NCI-H526 treated with DMSO at 0.1 percent for 48 hours (cell line): ENCODE measurements around the gene GLO1.

Experiments
- DNase-seq: peaks from one replicate; lab custom pipeline; 2025; lab: John Stamatoyannopoulos, UW

GLO1 gene

DNA sequence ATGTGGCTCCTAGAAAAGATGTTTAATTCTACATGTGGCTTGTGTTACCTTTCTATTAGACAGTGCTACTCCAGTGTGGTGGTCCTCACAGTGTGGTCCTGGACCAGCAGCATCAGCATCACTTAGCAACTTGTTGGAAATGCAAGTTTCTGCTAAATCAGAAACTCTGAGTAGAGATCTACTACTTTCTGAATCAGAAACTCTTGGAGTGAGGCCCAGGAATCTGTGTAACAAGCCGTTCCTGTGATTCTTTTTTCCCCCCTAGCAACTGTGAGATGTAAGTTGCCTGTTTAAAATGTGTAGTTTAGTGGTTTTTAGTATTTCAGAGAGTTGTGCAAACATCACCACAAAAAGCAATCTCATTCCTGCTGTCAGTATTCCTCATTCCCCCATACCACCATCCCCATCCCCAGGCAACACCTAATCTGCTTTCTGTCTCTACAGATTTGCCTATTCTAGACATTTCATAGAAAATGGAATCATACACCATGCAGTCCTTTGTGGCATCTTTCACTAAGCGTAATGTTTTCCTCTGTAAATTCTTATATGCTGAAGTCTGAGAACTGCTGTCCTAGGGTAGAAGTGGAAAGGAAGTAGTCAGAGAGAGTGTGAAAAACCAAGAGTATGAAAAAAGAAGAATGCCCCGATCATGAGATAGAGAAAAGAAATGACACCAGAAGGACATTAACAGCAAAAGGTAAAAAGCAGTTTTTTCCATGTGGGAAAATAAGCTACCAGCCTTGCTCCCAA lies 44.4 kb downstream of the GLO1 start:
- no peak for DNase-seq

DNA sequence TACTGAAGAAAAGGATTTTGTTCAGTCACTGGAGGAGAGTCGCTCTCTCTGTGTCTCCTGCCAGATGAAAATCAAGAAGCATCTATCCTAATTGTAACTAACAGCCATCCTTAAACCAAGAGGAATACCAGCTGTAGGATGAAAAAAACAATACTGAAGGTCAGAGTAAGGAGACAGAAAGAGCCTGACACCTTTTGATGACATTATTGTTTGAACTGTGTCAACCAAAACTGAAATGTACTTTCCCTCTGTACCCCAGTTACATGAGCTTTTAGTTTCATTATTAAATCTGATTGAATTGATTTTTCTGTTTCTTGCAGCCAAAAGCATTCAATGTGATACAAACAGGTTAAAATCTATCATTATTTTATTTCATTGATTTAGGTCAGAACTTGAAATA lies 46.0 kb downstream of the GLO1 start:
- DNase-seq = no peak

DNA sequence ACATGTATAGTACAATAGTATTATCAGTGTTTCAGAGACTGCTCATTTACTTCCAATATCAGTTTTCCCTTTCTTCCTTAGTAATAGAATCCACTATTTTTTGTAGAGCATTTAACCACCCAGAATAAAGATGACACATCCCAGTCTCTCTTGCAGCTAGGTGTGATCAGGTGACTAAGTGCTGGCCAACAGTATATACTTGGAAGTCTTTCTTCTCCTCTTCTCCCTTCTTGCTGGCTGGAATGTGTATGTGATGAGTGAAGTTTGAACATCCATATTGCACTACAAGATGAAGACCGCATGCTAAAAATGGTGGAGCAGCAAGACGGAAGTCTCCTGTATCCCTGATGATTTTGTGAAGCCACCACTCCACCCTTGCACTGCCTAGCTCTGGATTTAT lies 48.7 kb downstream of the GLO1 start:
- DNase-seq = no peak

DNA sequence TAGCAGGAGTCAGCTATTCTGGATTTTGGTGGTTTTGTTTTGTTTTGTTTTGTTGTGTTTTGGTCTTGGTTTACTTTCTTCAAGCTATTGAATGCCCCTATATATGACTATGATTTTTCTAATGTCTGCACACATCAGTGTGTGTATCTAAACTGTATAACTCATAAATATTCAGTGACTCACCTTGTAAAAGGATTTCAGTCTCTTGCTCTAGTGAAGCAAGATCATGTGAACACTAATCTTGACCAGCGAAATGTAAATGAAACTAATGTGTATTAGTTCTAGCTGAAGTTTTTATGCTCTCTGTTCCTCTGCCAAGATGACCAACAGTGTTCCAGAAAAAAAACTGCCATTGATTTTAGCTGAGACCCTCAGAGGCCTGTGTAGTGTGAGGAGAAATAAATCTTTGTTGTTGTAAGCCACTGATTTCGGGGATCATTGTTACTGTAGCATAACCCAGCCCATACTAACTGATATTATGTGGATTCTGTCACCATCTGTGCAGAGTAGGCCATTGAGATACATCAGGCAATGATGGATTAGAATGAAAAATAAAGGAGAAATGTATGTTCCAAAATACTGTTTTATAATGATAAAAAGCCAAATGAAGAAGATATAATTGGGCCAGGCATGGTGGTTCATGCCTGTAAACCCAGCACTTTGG lies 51.7 kb downstream of the GLO1 start:
- DNase-seq = no peak

DNA sequence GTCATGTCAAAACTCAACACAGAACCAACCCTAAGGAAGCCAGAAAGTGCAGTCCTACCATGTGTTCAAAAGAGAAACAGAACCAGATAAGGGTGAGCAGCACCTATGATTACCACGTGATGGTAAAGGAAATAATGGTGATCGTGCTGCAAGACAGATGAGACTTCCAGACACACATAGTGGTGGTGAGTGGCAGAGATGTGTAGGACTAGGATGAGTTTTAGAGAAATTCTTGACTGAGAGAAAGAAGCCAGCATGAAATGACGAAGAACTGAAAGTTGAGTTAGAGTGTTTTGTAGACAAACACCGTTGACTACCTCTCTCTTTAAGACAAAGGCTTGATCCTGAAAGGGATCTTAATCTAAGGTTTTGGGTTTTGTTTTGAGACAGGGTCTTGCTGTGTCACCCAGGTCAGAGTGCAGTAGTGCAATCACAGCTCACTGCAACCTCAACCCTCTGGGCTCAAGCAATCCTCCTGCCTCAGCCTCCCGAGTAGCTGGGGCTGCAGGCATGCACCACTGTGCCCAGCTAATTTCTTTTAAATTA lies 52.7 kb downstream of the GLO1 start:
- DNase-seq = no peak

DNA sequence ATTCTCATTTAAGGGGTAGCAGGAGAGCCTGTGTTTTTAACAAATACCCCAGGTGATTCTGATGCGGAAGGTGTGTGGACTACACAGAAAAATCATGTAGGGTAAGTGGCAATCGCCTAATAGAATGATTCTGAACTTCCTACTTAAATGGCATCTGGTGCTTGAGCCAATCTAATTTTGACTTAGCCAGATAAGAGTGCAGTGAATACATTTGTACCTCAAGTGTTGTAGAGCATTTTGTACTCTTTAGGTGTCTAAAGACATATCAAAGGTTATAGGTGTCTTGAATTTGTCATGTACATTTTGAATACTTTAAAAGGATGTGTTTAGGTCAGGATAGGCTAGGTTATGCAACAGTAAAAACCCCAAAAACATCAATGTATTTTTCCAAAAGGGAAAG lies 53.2 kb downstream of the GLO1 start:
- DNase-seq = no peak

DNA sequence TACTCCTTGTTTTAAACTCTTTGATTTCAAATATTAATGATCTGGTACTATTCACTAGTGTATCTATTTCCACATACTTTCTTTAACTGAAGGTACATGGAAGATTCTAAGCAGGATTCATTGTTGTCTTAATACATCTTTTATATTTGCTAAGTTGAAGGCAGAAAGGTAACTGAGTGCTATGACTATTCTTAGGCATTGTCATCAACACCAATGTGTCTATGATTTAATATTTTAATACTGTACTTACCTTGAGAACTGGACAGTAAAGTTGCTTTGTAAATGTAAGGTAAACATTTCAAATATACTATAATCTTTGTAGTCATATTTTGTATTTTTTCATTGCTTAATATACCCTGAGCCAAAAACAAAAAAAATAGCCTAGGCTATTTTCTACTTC lies 54.3 kb downstream of the GLO1 start:
- DNase-seq = no peak

DNA sequence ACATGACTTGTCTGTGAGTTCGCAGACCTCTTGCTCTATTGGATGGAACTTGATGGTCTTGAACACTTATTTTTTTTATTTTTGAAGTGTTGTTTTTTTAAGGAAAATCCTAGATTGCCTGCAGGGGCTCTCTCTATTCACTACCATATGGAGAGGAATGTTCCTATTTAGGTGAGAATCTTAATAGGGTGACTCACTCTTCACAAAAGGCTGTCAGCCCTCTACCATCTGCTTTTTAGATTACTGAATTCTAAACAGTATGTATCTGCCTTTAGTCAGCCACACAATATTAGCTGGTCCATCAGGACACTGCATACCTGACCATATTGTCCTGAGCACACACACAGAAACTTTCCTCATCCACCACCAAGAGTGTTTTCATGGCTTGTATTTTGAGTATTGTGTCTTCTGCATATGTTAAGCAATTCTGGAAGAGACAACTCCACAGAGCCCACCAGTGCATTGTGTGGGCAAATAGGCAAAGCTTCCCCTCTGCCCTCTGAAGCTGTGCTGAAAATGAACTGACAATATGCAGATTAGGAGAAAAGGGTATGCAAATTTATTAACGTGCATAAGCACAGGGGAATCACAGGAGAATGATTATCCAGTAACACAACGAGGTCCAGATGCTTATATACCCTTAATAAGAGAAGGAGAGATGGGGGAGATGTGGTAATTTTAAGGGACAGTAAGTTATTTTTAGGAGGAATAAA lies 56.6 kb downstream of the GLO1 start:
- peak; percentile 96 for DNase-seq

DNA sequence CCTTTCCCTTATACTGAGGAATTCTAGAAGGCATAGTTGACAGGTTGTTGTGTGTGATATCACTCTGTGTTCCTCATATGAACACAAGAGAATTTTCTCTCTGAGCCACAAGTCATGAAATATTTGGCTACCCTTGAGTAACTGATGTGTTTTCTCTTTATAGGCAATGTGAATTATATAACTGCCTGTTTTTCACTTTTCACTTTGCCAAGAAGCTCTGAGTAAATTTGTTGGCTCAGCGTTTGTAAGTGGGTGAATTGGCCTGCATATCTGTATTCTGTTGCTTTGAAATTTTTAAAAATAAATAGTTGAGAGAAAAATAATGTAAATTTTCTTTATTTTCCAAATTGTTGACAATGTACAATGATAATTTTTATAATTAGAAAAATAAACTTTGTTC lies 58.0 kb downstream of the GLO1 start:
- DNase-seq = no peak

DNA sequence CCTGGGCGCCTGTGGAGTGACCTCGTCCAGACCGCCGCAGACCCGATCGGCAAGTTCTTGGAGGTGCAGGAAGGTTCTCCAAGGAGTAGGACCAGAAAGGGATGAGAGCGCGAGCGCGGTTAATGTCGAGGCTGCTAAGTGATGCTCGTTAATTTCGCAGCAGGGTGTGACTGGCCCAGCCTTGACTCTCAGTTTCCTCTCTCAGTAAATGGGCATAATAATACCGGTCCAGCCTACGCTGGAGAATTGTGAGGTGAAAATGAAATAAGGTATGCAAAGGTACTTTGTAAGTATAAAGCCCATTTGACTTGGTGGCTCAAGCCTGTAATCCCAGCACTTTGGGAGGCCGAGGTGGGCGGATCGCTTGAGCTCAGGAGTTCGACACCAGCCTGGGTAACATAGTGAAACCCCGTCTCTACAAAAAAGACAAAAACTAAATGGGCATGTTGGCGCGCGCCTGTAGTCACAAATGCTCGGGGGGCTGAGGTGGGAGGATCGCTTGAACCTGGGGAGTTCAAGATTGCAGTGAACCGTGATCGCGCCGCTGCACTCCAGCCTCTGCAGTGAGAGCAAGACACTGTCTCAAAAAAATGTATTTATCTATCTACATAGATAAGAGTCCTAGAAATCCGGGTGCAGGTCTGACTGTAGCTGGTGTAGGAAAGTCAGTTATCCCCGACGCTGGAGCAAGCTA lies 62.6 kb downstream of the GLO1 start:
- DNase-seq = no peak

DNA sequence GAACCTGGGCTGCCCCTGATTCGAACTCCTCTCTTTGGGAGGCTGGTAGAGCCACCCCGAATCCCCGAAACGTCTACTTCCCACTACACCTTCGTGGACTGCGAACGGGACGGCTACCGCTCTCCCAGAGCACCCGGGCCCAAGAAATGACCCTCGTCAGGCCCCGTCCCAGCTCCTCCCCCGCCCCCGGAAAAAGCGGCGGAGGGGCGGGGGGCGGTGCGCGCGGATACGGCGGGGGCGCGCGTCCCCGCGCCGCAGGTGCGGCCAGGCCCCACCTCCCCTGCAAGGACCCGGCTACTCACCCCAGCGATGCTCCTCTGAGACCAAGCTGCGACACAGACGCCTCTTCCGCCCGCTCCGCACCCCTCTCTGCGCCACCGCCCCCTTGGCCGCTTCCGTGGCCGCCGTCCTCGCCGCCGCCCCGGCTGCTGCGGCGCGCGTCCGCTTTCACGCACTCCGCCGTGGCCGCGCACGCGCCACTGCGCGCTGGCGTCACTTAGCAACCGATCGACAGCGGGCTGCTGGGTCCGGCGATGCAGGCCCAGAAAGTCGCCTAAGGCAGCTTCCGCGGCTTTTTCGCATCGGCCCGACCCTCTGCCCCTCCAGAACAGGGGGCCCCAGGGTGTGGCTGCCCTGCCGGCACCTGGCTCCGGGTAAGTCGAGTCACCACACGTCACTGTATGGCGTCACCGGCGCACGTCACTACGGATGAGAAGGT lies 63.3 kb downstream of the GLO1 start, which contains the start of gene BTBD9:
Gene BTBD9, minus strand, starts transcription at position 432 of the 718 bp plus-strand sequence.
- peak; percentile 70 for DNase-seq

DNA sequence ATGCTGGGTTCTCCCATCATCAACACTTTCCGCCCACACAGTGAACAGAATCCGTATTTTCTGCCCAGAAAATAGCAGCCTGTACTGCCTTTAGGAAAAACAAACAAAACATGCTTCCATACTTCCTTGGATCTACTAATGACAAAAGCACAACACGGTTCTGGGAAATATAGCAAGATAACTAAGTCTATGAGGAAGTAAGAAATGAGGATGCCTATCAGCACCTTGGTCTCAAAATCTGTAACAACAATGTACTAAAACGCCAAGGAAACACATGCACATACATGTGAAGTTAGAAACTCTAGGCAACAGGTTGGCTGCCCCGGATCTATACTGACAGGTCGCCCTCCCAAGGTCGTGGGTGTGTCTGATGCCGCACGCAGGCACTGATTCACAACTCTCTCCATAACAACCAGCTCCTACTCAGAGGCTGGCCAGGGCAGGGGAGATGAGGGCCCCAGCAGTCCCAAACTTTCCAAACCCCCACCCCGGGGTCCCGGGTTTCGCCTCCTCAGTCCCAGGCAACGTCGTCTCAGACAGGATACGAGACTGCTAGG lies 63.9 kb downstream of the GLO1 start:
- peak; percentile 23 for DNase-seq

DNA sequence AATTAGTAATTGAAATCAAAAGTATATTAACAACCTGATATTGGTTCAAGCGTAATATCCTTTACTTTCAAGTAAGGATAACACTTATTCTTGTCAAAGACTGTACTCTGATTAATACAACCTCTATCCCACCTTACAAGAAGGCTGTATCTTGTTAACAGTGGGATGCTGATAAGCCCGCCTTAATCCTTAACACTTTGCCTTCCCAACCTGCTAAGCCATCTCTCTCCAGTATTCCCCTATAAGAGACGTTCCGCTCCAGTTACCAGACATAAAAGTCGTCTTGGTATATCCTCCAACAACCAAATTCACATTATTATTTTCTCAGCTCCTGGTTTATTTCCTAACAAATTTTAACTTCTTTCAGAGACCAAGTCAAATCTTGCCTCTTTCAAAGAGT lies 65.2 kb downstream of the GLO1 start:
- no peak for DNase-seq

DNA sequence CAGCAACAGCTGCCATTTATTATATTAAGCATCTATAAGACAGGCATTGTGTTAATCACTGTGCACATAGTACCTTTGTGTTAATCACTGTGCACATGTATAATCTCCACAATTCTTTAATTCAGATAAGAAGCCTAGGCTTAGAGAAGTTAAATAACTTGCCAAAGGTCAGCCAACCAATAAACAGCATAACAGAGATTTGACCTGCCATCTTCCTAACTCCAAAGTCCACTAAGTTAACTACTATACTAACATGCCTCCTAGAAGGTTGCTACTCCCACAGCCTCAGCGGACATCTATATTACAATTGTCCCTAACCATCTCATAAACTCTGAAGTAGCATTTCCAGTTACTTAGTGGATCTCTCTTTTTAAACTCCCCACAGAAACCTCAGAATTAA lies 66.9 kb downstream of the GLO1 start:
- DNase-seq = no peak

DNA sequence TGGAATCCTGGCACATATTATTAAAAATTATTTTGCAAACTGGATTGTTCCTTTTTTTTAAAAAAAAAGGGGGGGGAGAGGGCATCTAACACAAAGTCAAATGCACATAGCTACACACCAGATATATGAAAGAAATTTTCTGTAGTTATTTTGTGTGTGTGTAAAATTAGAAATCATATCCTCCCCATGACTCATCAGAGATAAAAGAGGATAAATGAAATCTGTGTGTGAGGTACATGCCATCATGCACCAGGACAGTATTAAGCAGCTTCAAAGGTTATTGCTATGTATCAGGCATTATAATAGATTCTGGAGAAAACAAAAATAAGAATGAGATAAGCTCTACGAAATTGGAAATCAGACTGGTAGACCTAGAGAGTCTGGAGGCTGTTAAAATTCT lies 68.4 kb downstream of the GLO1 start:
- no peak for DNase-seq

DNA sequence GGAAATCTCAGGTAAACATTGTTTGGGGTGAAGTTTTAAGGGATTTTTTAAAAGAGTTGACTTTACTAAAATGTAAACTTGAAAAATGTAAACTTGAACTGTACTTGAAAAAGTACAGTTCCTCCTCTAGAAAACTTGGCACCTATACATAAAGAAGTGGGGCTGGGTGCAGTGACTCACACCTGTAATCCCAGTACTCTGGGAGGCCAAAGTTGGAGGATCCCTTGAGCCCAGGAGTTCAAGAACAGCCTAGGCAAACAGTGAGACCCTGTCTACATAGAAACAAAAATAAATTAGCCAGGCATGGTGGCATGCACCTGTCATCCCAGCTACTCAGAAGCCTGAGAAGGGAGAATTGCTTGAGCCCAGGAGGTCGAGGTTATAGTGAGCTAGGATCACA lies 70.5 kb downstream of the GLO1 start:
- no peak for DNase-seq

DNA sequence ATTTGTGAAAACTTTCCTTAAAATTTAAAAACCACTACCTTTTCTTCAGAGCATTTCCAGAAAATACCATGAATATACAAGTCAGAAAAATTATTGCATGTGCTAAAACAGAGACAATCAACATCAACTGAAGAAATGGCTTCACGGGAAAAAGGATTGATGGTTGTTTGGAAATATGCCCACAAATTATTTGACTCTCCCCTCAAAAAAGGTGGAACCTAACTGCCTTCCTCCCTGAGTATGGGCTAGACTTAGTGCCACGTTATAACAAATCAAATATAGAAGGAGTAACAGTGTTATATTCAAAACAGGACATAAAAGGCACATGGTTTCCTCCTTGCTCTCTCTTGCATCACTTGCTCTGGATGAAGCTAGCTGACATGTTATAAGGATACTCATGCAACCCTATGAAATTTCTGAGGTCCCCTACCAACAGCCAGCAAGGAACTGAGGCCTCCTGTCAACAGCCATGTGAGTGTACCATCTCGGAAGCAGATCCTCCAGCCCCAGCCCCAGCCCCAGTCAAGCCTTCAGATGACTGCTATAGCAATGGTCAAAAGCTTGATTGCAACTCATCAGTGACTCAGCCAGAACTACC lies 71.7 kb downstream of the GLO1 start:
- no peak for DNase-seq
